DMS53 (cell line): ENCODE measurements around the gene IRF2BP2.

Experiments
- DNase-seq: peaks from one replicate; lab custom pipeline; 2025; lab: John Stamatoyannopoulos, UW

Gene IRF2BP2

DNA sequence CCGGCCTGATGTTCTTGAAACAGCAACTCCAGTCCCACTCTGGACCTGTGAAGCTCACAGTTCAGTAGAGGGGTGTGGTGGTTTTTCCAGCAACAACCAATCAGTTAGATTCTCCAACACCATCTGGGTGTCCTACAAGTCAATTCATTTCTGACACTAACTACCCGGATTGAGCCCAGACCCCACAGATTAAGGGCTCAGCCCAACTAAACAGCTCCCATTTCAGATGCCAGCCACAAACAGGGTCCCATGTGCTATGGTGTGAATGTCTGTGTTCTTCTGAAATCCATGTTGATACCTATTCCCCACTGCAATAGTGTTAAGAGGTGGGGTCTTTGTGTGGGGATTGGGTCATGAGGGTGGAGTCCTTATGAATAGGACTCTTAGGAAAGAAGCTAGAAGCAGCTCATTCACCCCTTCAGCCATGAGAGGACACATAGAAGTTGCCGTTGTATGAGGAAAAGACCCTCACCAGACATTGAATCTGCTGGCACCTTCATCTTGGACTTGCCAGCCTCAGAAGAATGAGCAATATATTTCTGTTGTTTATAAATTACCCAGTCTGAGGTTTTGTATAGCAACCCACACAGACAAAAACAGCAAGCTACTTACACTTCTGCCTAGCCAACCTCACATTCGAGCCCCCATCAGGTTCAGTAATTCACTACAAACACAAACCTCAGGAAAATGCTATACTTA is 53.6 kb downstream of the IRF2BP2 start:
- no peak for DNase-seq

DNA sequence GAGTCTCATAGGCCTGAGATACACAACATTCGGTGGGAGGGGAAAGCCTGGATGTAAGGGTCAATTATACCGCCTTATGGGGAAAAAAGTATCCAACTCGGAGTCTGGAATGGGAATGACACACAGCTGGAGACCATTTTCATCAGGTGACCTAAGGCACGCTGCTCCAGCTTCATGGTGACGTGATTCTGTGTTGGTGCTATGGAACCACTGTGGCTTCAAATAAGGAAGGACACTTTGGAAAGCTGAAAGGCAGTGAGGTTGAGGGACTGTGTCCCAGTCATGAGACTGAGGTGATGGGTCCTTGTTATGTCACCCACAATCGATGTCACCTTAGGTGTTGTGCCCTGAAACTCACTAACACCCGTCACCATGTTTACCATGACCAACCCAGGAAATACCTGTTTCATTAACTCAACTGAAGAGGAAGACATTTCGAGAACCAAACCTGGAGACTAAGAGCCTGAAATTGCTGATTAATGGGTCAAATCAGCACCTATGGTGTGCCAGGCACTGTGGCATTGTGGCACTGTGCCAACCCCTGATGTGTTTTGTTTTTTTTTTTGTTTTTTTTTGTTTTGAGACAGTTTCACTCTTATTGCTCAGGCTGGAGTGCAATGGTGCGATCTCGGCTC is 54.5 kb downstream of the IRF2BP2 start:
- DNase-seq, result no peak

DNA sequence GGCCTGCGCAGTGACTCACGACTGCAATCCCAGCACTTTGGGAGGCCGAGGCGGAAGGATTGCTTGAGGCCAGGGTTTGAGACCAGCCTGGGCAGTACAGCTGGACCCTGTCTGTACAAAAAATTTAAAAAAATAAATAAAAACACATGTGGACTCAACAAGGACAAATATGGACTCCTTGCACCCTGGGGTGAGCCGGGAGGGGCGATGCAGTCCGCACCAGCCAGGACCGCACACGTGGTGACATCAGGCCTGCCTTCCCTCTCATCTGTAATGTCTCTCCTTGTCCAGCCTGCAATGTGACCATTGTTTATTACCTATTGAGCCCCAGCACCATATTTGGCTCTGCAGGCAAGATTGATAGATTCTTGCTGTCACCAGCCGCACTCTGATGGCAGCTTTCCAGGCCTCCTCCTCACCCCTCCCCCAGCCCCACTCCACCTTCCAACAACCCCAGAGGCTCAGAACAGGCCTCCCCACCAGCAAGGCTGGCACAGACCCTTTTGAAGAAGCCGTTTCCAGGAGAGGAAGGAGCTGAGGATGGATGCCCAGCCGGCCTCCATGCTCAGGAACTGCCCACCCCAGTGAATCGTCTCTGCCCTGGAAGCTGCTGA is 55.2 kb downstream of the IRF2BP2 start:
- DNase-seq, result no peak
